Endothelial cell (in vitro differentiated cells): ENCODE results near the gene PROB1. TPM values are rescaled to one million over a fixed set of nuclear protein-coding genes. Genes with fewer than 3 reads are reported as not detected.

ENCODE experiments used
- DNase-seq: peaks from one replicate; pipeline ENCODE4 v3.0.0; 2021; ENCODE audit warnings: low spot score
- H3K27ac Mint-ChIP-seq: one replicate; pipeline ENCODE4 v1.8.0; 2021; ENCODE audit warnings: mixed read lengths, inconsistent platforms; ENCODE audit not compliant: unreplicated experiment
- H3K27me3 Mint-ChIP-seq: one replicate; pipeline ENCODE4 v1.8.0; 2021; ENCODE audit warnings: mild to moderate bottlenecking, moderate library complexity, mixed read lengths, inconsistent platforms; ENCODE audit not compliant: unreplicated experiment
- H3K36me3 Mint-ChIP-seq: one replicate; pipeline ENCODE4 v1.8.0; 2021; ENCODE audit warnings: mild to moderate bottlenecking, low read depth, mixed read lengths, inconsistent platforms; ENCODE audit not compliant: unreplicated experiment
- H3K4me1 Mint-ChIP-seq: one replicate; pipeline ENCODE4 v1.8.0; 2021; ENCODE audit warnings: mild to moderate bottlenecking, mixed read lengths, inconsistent platforms; ENCODE audit not compliant: unreplicated experiment
- H3K4me3 Mint-ChIP-seq: one replicate; pipeline ENCODE4 v1.8.0; 2021; ENCODE audit warnings: mild to moderate bottlenecking, mixed read lengths, inconsistent platforms; ENCODE audit not compliant: unreplicated experiment
- H3K9me3 Mint-ChIP-seq: one replicate; pipeline ENCODE4 v1.8.0; 2021; ENCODE audit warnings: mixed read lengths, inconsistent platforms; ENCODE audit not compliant: unreplicated experiment
- total RNA-seq: library from RNA; stranded (reverse); fragmentation: NEBNext Ultra II Directional; extraction: Animal tissue kit (Norgen Biotek cat#: 25700); gene quantifications from one replicate; pipeline ENCODE4 v1.2.1, GENCODE V29; 2021; ENCODE audit not compliant: unreplicated experiment
- TF ChIP-seq, protein P1 (sequence below): fragments of 200-600 bp; sonication (generic); IDR thresholded peaks from one replicate; pipeline ENCODE4 v1.5.0; 2021; ENCODE audit warnings: antibody characterized with exemption; ENCODE audit not compliant: unreplicated experiment

Gene PROB1
- total RNA-seq, 1 donor from 2014 or later: 7.3 TPM

DNA sequence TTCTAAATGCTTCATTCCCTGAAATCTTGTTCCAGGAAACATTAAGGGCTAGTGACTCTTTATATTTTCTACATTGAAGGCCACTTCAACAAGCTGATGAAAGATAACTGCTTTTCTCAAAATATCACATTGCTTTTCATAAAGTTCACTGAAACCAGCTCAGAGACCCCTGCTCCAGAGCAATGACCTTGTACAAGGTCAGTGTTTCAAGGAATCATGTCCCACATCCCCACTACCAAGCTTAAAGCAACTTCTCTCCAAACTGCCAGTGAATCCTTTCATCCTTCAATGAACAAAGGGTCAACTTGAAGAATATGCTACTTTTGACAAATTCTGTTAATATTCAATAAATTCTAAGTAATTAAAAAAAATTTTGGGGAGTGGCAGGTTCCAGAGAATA lies 21.0 kb upstream of the PROB1 start:
- TF ChIP-seq, protein P1, sequence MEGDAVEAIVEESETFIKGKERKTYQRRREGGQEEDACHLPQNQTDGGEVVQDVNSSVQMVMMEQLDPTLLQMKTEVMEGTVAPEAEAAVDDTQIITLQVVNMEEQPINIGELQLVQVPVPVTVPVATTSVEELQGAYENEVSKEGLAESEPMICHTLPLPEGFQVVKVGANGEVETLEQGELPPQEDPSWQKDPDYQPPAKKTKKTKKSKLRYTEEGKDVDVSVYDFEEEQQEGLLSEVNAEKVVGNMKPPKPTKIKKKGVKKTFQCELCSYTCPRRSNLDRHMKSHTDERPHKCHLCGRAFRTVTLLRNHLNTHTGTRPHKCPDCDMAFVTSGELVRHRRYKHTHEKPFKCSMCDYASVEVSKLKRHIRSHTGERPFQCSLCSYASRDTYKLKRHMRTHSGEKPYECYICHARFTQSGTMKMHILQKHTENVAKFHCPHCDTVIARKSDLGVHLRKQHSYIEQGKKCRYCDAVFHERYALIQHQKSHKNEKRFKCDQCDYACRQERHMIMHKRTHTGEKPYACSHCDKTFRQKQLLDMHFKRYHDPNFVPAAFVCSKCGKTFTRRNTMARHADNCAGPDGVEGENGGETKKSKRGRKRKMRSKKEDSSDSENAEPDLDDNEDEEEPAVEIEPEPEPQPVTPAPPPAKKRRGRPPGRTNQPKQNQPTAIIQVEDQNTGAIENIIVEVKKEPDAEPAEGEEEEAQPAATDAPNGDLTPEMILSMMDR: no peak
- no peak overlapping the region for H3K27ac Mint-ChIP-seq
- no peaks in the 10 kb centered on the region for H3K27me3 Mint-ChIP-seq
- H3K36me3 Mint-ChIP-seq: peaks cover 54% of the 10 kb centered on the region
- no peak for DNase-seq
- peaks cover 19% of the 10 kb centered on the region for H3K4me1 Mint-ChIP-seq
- H3K4me3 Mint-ChIP-seq: no peak overlapping the region
- no peaks in the 10 kb centered on the region for H3K9me3 Mint-ChIP-seq

- Mint-ChIP-seq H3K4me3 (no peak overlapping the region), H3K9me3 (no peaks in the 10 kb centered on the region), H3K27ac (no peak overlapping the region), H3K36me3 (peaks cover 53% of the 10 kb centered on the region), H3K27me3 (no peaks in the 10 kb centered on the region), H3K4me1 (peaks cover 18% of the 10 kb centered on the region)
- no peak for DNase-seq
- TF ChIP-seq, protein P1: no peak
Measured at GRCh38 chr5:139415221-139415861, 20.4 kb upstream of the PROB1 start.

- no peaks in the 10 kb centered on the region for H3K9me3 Mint-ChIP-seq
- no peaks in the 10 kb centered on the region for H3K27me3 Mint-ChIP-seq
- H3K4me1 Mint-ChIP-seq: peaks cover 11% of the 10 kb centered on the region
- TF ChIP-seq, protein P1: no peak
- no peak overlapping the region for H3K27ac Mint-ChIP-seq
- peaks cover 47% of the 10 kb centered on the region for H3K36me3 Mint-ChIP-seq
- DNase-seq: no peak
- H3K4me3 Mint-ChIP-seq: no peak overlapping the region
Measured at GRCh38 chr5:139414581-139415130, 19.8 kb upstream of the PROB1 start.

GRCh38 chr5:139413963-139414362 lies 19.1 kb upstream of the PROB1 start:
- DNase-seq: no peak
- TF ChIP-seq, protein P1: no peak
- H3K9me3 Mint-ChIP-seq: no peaks in the 10 kb centered on the region
- no peaks in the 10 kb centered on the region for H3K27me3 Mint-ChIP-seq
- H3K36me3 Mint-ChIP-seq: peaks cover 43% of the 10 kb centered on the region
- H3K27ac Mint-ChIP-seq: no peak overlapping the region
- H3K4me3 Mint-ChIP-seq: no peak overlapping the region
- peaks cover 7% of the 10 kb centered on the region for H3K4me1 Mint-ChIP-seq

DNA sequence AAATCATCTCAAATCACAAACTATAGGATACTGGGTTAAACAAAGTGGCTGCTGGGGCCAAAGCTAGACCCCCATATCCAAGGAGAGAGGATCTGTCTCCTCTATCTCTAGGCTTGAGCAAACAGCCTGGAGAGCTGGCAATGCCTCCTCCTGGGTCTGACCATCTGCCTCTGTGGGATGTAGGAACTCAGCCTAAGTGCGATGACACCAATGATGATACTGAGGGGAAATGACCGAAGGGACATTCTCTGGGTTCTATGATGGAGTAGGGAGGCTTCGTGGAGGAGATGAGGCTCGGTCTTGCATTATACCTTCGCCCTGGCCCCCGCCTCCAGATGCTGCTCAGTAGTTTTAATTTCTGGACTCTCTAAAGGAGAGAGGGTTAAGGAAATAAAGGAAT lies 18.2 kb upstream of the PROB1 start:
- Mint-ChIP-seq H3K27ac (no peak overlapping the region), H3K4me1 (no peaks in the 10 kb centered on the region), H3K27me3 (no peaks in the 10 kb centered on the region), H3K9me3 (no peaks in the 10 kb centered on the region), H3K4me3 (no peak overlapping the region), H3K36me3 (peaks cover 35% of the 10 kb centered on the region)
- no peak for DNase-seq
- TF ChIP-seq, protein P1: no peak
